ENCODE measurements around the gene PTCHD4.

PTCHD4 gene

DNA sequence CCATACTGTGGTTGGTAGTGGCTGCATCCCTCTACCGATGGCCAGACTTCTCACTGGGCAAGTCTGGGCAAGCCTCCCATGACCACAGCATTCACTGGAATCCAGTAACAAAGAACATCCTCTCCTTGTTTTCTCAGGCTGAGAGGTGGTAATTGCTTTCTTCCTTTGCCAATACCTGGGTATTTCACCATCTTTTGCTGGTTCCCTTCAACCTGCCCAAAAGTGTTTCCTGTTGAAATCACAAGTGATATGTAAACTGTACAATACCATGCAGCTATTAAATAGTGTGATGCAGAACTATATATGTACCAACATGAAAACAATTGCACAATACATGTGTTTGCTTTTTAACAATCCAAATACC, at the start of gene PTCHD4:
Gene PTCHD4 (minus strand): TSS at position 55 of the 364 bp plus-strand sequence. CDS start 42,240 bp downstream, outside the sequence.
- DNase-seq (ENCODE audit: low spot score) = no peak
- TF ChIP-seq, protein P1, sequence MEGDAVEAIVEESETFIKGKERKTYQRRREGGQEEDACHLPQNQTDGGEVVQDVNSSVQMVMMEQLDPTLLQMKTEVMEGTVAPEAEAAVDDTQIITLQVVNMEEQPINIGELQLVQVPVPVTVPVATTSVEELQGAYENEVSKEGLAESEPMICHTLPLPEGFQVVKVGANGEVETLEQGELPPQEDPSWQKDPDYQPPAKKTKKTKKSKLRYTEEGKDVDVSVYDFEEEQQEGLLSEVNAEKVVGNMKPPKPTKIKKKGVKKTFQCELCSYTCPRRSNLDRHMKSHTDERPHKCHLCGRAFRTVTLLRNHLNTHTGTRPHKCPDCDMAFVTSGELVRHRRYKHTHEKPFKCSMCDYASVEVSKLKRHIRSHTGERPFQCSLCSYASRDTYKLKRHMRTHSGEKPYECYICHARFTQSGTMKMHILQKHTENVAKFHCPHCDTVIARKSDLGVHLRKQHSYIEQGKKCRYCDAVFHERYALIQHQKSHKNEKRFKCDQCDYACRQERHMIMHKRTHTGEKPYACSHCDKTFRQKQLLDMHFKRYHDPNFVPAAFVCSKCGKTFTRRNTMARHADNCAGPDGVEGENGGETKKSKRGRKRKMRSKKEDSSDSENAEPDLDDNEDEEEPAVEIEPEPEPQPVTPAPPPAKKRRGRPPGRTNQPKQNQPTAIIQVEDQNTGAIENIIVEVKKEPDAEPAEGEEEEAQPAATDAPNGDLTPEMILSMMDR (IDR thresholded peaks at IDR 0.05; ENCODE audit: borderline replicate concordance, control extremely low read depth, extremely low read depth, insufficient read depth, missing control alignments) = no peak
- in situ Hi-C loops (cut with MboI; ENCODE audit: low sequenced_read_pairs, unreplicated experiment) = no loop called here

DNA sequence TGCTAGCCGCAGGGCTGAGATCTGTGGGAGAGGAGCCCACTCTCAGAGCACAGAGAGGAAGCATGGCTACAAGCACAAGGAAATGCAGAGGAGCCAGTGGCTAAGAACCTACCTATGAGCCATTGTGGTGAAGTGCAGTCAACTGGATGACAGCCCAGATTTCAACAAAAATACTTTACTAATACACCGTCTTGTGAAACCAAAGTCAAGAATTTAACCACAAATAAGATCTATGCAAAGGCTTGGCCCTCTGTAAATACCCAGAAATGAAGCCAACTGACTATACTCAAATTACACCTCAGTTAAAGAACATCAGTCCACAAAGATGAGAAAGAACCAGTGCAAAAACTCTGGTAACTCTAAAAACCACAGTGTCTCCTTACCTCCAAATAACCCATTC, 40.1 kb upstream of the PTCHD4 start:
- DNase-seq (ENCODE audit: low spot score) = no peak
- in situ Hi-C loops (cut with MboI; ENCODE audit: low sequenced_read_pairs, unreplicated experiment) = no loop called here
- TF ChIP-seq, protein P1 (IDR thresholded peaks at IDR 0.05; ENCODE audit: borderline replicate concordance, control extremely low read depth, extremely low read depth, insufficient read depth, missing control alignments) = no peak

DNA sequence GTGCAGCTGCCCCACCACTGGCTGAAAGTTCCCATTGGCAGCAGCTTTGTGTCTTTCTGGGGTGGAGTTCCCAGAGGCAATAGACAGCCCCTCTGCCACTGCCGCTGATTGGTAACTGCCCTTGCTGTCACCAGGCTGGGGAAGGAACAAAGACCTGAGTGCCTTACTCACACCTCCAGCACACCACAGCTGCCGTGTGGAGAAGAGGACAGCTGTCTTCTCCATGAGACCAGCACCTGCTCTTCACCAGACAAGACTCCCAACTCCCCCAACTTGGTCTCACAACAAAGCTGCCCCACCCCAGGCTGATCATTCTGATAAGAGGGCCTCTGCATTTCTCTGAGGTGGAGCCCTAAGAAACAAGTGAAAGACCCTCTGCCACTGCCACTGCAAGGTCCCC, 39.7 kb upstream of the PTCHD4 start:
- in situ Hi-C loops (cut with MboI; ENCODE audit: low sequenced_read_pairs, unreplicated experiment) = no loop called here
- DNase-seq (ENCODE audit: low spot score) = no peak
- TF ChIP-seq, protein P1 (IDR thresholded peaks at IDR 0.05; ENCODE audit: borderline replicate concordance, control extremely low read depth, extremely low read depth, insufficient read depth, missing control alignments) = no peak

DNA sequence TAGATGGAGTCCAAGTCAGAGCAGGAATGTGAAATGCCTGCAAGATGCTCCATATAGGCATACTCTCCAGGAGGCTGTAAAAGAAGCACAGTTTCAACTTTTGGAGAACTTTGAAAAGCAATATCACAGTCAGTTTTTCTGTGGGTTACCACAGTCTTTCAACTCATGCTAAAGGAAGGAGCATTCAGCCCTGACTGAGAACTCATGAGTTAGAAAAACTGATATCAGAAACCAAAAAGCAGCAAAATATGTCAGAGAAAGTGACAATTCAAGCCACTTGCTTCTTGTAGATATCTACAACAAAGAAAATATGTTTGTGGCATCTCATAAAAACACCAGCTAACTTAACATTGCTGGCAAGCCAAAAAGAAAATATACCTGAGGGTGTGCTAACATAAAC, 36.1 kb upstream of the PTCHD4 start:
- TF ChIP-seq, protein P1 (IDR thresholded peaks at IDR 0.05; ENCODE audit: borderline replicate concordance, control extremely low read depth, extremely low read depth, insufficient read depth, missing control alignments) = no peak
- in situ Hi-C loops (cut with MboI; ENCODE audit: low sequenced_read_pairs, unreplicated experiment) = no loop called here
- no peak for DNase-seq (ENCODE audit: low spot score)

DNA sequence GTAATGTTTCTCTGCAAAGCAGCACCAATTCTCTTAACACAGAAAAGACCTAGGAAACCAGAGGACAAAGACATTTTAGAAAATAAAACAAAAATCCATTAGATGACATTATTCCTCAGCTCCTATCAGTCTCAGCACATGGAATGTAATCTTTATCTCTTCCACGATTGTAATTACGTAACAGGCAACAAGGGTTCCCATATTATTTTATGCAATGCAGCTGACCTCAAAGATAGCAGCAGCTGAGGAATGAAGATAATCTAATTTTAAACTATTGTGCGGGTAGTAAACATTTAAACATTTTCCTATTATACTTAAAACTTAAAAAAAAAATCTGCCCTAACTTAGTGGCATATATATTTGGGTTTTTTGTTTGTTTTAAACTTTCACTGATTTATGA, 33.0 kb upstream of the PTCHD4 start:
- no peak for DNase-seq (ENCODE audit: low spot score)
- TF ChIP-seq, protein P1 (IDR thresholded peaks at IDR 0.05; ENCODE audit: borderline replicate concordance, control extremely low read depth, extremely low read depth, insufficient read depth, missing control alignments) = no peak
- in situ Hi-C loops (cut with MboI; ENCODE audit: low sequenced_read_pairs, unreplicated experiment) = no loop called here

DNA sequence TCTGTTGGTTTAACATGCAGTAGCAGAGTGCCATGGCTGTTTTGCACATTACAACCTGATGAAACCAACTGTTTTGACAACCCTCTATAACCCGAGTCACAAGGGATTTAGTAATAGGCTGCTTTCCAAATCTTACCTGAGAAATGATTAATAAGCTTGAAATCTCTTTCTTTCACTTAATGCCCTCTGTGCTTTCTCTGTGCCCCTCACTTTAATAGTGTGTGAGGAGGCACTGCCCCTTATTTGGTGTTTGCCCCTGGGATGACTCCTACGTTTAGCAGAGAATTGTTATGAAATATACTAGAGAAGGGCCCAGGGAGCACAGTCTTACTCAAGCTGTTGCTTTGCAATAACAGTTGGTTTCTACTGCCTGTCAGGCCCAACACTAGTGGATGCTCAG, 31.0 kb upstream of the PTCHD4 start:
- no peak for DNase-seq (ENCODE audit: low spot score)
- in situ Hi-C loops (cut with MboI; ENCODE audit: low sequenced_read_pairs, unreplicated experiment) = no loop called here
- TF ChIP-seq, protein P1 (IDR thresholded peaks at IDR 0.05; ENCODE audit: borderline replicate concordance, control extremely low read depth, extremely low read depth, insufficient read depth, missing control alignments) = no peak
